HG03139 (cell line): ENCODE data around the gene TRIM27.
A peak's percentile ranks its signal among the peaks of the same experiment; 100 is the strongest.
"Not testable (repeated sequence)": the region's sequence is repeated elsewhere in the genome, so short reads cannot be mapped to it uniquely, and the experiment has no call there.

Experiments
- ATAC-seq: cut with Tn5 transposase; IDR thresholded peaks from one replicate; pipeline ENCODE4 v1.9.1; 2021; ENCODE audit not compliant: unreplicated experiment

Gene TRIM27

GRCh38 chr6:28943557-28944411, 20.0 kb upstream of the TRIM27 start:
- no peak for ATAC-seq

GRCh38 chr6:28943223-28943556, 19.4 kb upstream of the TRIM27 start:
- no peak for ATAC-seq

GRCh38 chr6:28941684-28942448, 18.1 kb upstream of the TRIM27 start:
- no peak for ATAC-seq

GRCh38 chr6:28940858-28941683, 17.3 kb upstream of the TRIM27 start:
- ATAC-seq = peak; percentile 54

- peak; percentile 24 for ATAC-seq
Measured at GRCh38 chr6:28940294-28940857, 16.6 kb upstream of the TRIM27 start.

- no peak for ATAC-seq
Measured at GRCh38 chr6:28933069-28933468, 9.3 kb upstream of the TRIM27 start.

- ATAC-seq = no peak
Measured at GRCh38 chr6:28929887-28930620, 6.3 kb upstream of the TRIM27 start.

- not testable (repeated sequence) for ATAC-seq
Measured at GRCh38 chr6:28929339-28929738, 5.6 kb upstream of the TRIM27 start.

- ATAC-seq = no peak
Measured at GRCh38 chr6:28927846-28928245, 4.1 kb upstream of the TRIM27 start.

- peak; percentile 23 for ATAC-seq
Measured at GRCh38 chr6:28922821-28923317, 916 bp downstream of the TRIM27 start.

GRCh38 chr6:28922004-28922820, 1.6 kb downstream of the TRIM27 start:
- no peak for ATAC-seq

GRCh38 chr6:28920281-28920680, 3.5 kb downstream of the TRIM27 start:
- ATAC-seq = no peak

GRCh38 chr6:28914941-28915340, 8.8 kb downstream of the TRIM27 start:
- ATAC-seq = no peak

- ATAC-seq = no peak
Measured at GRCh38 chr6:28910901-28911690, 12.7 kb downstream of the TRIM27 start.

GRCh38 chr6:28907394-28907793, 16.4 kb downstream of the TRIM27 start:
- ATAC-seq = no peak

- no peak for ATAC-seq
Measured at GRCh38 chr6:28906669-28907068, 17.1 kb downstream of the TRIM27 start.

GRCh38 chr6:28903686-28904085, 20.1 kb downstream of the TRIM27 start:
- no peak for ATAC-seq

- ATAC-seq = no peak
Measured at GRCh38 chr6:28901831-28902230, 22.0 kb downstream of the TRIM27 start.
